A673 (cell line): ENCODE results near the gene SNAI3. TPM values are rescaled to one million over a fixed set of nuclear protein-coding genes. Genes with fewer than 3 reads are reported as not detected.

Experiments
- BruUV-seq: library from RNA; stranded (reverse); fragments of 400-500 nt; replicated peaks from 2 replicates; lab custom pipeline; 2021; lab: Mats Ljungman, UMichigan
- CTCF ChIA-PET: fragments of 300-600 bp; sonication (Branson Sonifier 250); formaldehyde crosslinking; loops from one replicate; lab custom pipeline; 2022; ENCODE audit warnings: antibody characterized with exemption; lab: Charles Lee
- POLR2A ChIA-PET: fragments of 300-600 bp; sonication (Branson Sonifier 250); formaldehyde crosslinking; loops from one replicate; lab custom pipeline; 2022; ENCODE audit warnings: antibody characterized with exemption; ENCODE audit not compliant: low non-redundant PET; lab: Charles Lee
- DNase-seq: peaks from one replicate; pipeline ENCODE4 v3.0.0-alpha.2; 2015; ENCODE audit warnings: low spot score
- H3K27ac ChIP-seq: fragments of 200-600 bp; sonication (generic); 2 replicates; pipeline ENCODE4 v1.5.1; 2016; ENCODE audit warnings: mixed run types, low read depth, mild to moderate bottlenecking, mixed read lengths, antibody characterized with exemption, low read length; ENCODE audit not compliant: poor library complexity, severe bottlenecking
- H3K27me3 ChIP-seq: fragments of 200-600 bp; sonication (generic); replicated peaks from 2 replicates; pipeline ENCODE4 v1.6.1; 2017; ENCODE audit warnings: mixed run types, low read depth, mild to moderate bottlenecking, mixed read lengths, antibody characterized with exemption, low read length; ENCODE audit not compliant: insufficient read depth, poor library complexity
- H3K36me3 ChIP-seq: fragments of 200-600 bp; sonication (generic); 2 replicates; pipeline ENCODE4 v1.6.1; 2016; ENCODE audit warnings: mixed run types, mild to moderate bottlenecking, mixed read lengths, antibody characterized with exemption, low read length; ENCODE audit not compliant: insufficient read depth, poor library complexity, severe bottlenecking
- H3K4me1 ChIP-seq: fragments of 200-600 bp; sonication (generic); 2 replicates; pipeline ENCODE4 v1.6.1; 2017; ENCODE audit warnings: mixed run types, mild to moderate bottlenecking, mixed read lengths, antibody characterized with exemption, low read length; ENCODE audit not compliant: insufficient read depth, poor library complexity, severe bottlenecking
- H3K4me3 ChIP-seq: fragments of 200-600 bp; sonication (generic); 2 replicates; pipeline ENCODE4 v1.5.1; 2016; ENCODE audit warnings: low read depth, mixed run types, mild to moderate bottlenecking, mixed read lengths, low read length; ENCODE audit not compliant: poor library complexity, severe bottlenecking
- H3K9me3 ChIP-seq: fragments of 200-600 bp; sonication (generic); 2 replicates; pipeline ENCODE4 v1.6.1; 2016; ENCODE audit warnings: mixed run types, low read depth, mild to moderate bottlenecking, mixed read lengths, antibody characterized with exemption, low read length; ENCODE audit not compliant: poor library complexity, severe bottlenecking
- EZH2 ChIP-seq: fragments of 200-600 bp; sonication (generic); IDR thresholded peaks from 2 replicates; pipeline ENCODE4 v1.6.1; 2017; ENCODE audit warnings: borderline replicate concordance, low read depth, mild to moderate bottlenecking, mixed read lengths, antibody characterized with exemption, low read length; ENCODE audit not compliant: poor library complexity, severe bottlenecking
- intact Hi-C: fragments of 100-400 bp; cut with micrococcal nuclease; formaldehyde crosslinking; loops from one replicate; pipeline ENCODE4 v1.10.0; 2022; ENCODE audit not compliant: unreplicated experiment
- total RNA-seq: library from RNA; stranded (reverse); gene quantifications from 2 replicates; pipeline ENCODE4 v1.2.3, GENCODE V29; 2021
- TF ChIP-seq, protein P1 (sequence below): fragments of 300-800, 200-600 bp; sonication (generic); conservative IDR thresholded peaks from 2 replicates; pipeline ENCODE4 v1.5.1; 2017; ENCODE audit warnings: low read depth, mild to moderate bottlenecking, antibody characterized with exemption, low read length, moderate library complexity, mixed read lengths

The SNAI3 gene
- total RNA-seq, 1 experiment from 2014 or later, result not detected

DNA sequence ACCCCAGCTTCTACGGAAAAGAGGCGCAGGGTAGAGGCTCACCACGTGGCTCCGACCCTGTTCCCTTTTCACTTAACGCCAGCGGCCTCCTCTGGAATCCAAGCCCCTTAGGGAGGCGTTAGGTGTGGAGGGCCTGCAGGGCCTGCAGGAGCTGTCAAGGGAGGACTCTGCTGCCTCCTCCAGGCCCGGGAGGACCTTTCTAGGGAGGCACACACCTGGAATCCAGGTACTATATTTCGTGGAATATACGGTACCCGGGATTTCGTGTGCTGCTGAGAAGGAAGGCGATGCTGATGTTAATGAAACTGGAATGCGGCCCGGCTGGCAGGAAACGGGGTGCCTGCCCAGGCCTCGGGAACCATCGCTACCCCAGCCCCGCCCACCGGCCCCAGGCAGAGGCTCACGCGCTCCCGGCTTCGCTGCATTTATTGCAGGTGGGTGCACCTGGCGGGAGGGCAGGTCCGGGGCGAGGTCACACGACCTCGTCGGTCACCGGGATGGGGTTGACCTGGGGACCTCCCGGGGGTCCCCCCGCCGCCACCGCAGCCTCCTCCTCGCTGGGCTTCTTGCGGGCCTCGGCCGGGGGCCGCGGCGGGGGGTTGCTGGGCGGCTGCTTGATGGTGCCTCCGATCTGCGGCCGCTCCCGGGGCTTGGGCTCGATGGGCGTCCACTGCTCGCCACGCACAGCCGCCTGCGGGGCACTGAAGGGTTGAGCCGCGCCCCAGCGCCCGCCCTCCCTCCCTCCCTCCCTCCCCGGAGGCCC, 43.2 kb downstream of the SNAI3 start:
- H3K27me3 ChIP-seq, result peaks cover 22% of the 10 kb centered on the region
- intact Hi-C loops, result no loop called here
- CTCF ChIA-PET, result no interaction called here
- POLR2A ChIA-PET, result no interaction called here
- no peaks in the 10 kb centered on the region for H3K36me3 ChIP-seq
- no peak for TF ChIP-seq EZH2
- TF ChIP-seq, protein P1, sequence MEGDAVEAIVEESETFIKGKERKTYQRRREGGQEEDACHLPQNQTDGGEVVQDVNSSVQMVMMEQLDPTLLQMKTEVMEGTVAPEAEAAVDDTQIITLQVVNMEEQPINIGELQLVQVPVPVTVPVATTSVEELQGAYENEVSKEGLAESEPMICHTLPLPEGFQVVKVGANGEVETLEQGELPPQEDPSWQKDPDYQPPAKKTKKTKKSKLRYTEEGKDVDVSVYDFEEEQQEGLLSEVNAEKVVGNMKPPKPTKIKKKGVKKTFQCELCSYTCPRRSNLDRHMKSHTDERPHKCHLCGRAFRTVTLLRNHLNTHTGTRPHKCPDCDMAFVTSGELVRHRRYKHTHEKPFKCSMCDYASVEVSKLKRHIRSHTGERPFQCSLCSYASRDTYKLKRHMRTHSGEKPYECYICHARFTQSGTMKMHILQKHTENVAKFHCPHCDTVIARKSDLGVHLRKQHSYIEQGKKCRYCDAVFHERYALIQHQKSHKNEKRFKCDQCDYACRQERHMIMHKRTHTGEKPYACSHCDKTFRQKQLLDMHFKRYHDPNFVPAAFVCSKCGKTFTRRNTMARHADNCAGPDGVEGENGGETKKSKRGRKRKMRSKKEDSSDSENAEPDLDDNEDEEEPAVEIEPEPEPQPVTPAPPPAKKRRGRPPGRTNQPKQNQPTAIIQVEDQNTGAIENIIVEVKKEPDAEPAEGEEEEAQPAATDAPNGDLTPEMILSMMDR, result no peak
- H3K9me3 ChIP-seq, result no peaks in the 10 kb centered on the region
- no TSS peak for BruUV-seq
- DNase-seq, result no peak
- H3K27ac ChIP-seq, result no peak overlapping the region
- no peaks in the 10 kb centered on the region for H3K4me1 ChIP-seq
- H3K4me3 ChIP-seq, result no peak overlapping the region

DNA sequence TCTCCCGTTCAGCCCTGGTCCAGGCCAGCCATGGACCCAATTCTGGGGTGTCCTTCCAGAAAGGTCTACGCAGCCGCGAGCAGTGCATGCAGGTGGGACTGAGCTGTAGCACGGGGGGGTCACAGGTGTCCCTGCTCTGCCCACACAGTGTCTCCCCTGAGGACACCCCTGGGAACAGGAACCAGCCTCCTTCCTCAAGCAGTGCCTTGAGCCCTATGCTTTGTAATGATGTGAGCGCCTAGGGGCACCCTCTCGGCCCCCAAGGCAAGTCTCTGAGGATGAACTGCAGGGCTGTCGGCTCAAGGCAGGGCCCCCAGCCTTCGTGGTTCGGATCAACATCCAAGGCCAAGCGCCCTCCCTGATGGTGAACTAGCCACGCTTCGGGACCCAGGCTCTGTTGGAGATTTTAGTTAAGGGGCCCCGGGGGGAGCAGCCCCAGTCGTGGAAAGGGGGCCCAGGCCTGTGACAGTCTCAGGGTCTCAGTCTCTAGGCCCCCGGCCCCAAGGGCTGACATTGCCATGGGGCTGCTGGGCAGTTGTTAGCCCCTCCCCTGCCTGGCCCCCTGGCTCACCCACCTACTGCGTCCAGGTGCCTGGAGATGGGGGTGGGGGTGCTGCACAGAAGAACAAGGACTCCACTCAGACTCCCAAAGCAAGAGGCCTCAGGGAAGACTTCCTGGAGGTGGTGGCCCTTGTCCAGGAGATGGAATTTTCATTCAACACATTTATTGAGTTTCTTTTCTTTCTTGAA, 45.6 kb downstream of the SNAI3 start:
- intact Hi-C loops, result no loop called here
- BruUV-seq, result no TSS peak
- H3K36me3 ChIP-seq, result no peaks in the 10 kb centered on the region
- peaks cover 22% of the 10 kb centered on the region for H3K27me3 ChIP-seq
- H3K9me3 ChIP-seq, result no peaks in the 10 kb centered on the region
- no peak for DNase-seq
- no peak for TF ChIP-seq EZH2
- TF ChIP-seq, protein P1, result no peak
- POLR2A ChIA-PET, result no interaction called here
- no peak overlapping the region for H3K4me3 ChIP-seq
- CTCF ChIA-PET, result no interaction called here
- no peaks in the 10 kb centered on the region for H3K4me1 ChIP-seq
- no peak overlapping the region for H3K27ac ChIP-seq

DNA sequence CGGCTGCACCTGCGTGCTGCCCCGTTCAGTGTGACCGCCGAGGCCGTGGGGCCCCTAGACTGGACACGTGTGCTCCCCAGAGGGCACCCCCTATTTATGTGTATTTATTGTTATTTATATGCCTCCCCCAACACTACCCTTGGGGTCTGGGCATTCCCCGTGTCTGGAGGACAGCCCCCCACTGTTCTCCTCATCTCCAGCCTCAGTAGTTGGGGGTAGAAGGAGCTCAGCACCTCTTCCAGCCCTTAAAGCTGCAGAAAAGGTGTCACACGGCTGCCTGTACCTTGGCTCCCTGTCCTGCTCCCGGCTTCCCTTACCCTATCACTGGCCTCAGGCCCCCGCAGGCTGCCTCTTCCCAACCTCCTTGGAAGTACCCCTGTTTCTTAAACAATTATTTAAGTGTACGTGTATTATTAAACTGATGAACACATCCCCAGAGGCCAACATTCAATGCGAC, 46.2 kb downstream of the SNAI3 start:
- CTCF ChIA-PET, result no interaction called here

More for the DNA sequence above, 46.2 kb downstream of the SNAI3 start:
- no peak for DNase-seq
- TF ChIP-seq, protein P1, result no peak
- TF ChIP-seq EZH2, result no peak
- H3K27ac ChIP-seq, result no peak overlapping the region
- BruUV-seq, result no TSS peak
- H3K27me3 ChIP-seq, result peaks cover 22% of the 10 kb centered on the region
- intact Hi-C loops, result no loop called here
- POLR2A ChIA-PET, result no interaction called here
- no peaks in the 10 kb centered on the region for H3K36me3 ChIP-seq
- H3K4me3 ChIP-seq, result no peak overlapping the region
- no peaks in the 10 kb centered on the region for H3K4me1 ChIP-seq
- H3K9me3 ChIP-seq, result no peaks in the 10 kb centered on the region
